Activated CD4-positive, CD25-positive, alpha-beta regulatory T cell (primary cell): Measurements from ENCODE around the gene NAA25.
"Not testable (repeated sequence)": the region's sequence is repeated elsewhere in the genome, so short reads cannot be mapped to it uniquely, and the experiment has no call there.

Experiments
- DNase-seq, 4 experiments: peaks; one replicate each; lab custom pipeline; 2025; lab: John Stamatoyannopoulos, UW

NAA25 gene

GRCh38 chr12:112009596-112009995 is 99.0 kb downstream of the NAA25 start:
- DNase-seq, result not testable (repeated sequence)

DNA sequence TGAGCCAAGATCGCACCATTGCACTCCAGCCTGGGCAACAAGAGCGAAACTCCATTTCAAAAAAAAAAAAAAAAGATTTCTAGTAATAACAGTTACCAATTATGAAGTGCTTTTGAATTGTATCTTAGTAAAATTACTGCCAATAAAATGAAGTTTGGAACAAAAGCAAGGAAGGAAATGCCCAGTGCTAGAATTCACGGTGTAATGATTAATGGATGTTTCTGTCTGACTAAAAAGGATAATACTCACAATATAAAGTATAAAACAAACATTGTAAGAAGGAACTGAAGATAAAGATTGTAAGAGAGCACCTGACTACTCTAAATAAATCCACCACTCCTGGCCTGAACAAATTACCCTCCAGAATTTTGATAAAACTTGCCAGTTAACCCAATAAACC is 99.7 kb downstream of the NAA25 start:
- DNase-seq, result no peak

DNA sequence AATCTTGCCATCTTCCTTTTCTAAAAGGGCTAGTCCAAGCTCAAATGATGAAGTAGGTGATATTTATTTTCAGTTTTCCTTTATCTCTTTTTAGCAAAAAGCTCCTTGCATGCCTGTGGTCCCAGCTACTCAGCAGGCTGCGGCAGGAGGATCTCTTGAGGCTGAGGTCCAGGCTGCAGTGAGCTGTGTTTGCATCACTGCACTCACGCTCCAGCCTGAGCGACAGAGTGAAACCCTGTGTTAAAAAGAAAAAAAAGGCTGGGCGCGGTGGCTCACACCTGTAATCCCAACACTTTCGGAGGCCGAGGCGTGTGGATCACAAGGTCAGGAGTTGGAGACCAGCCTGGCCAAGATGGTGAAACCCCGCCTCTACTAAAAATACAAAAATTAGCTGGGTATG is 100.6 kb downstream of the NAA25 start:
- no peak for DNase-seq

DNA sequence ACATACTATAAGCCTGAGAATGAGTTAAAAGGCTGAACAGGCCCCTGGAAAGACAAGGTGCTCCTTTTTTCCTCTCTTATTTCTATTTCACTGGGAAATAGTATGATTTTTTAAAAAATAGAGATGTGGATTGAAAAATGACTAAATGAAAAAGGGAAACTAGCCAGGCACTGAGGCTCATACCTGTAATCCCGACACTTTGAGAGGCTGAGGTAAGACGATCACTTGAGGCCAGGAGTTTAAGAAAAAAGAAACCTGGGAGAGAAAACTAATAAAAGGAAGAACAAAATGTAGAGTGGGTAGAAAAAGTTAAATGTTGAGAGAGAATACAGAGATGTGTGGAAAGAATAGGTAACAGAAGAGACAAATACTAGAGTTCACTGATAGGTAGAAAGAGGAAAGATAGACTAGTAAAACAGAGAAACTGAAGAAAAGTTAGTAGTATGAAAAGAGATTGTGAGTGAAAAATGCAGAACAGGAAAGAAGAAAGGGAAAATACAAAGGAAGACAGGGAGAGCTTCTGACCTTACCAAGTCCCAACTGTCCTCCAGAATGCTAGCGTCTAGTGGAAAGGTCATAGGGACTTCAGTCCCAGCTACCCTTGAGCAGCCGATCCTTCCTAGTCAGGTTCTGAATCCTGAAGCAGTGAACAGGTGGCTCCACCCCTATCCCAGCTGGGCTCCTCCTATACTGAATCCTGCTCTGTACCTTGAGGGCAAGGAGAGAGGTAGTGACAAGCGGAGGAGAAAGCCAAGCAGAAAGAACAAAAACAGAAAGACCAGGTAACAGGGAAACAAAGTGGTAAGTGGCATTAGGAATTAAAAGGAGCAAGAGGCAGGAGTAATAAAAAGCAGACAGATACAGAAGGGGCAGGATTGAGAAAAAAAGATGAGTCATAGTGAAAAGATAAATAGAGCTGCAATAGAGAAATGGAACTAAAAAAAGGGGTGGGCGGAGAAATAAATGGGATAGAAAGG is 102.9 kb downstream of the NAA25 start:
- no peak for DNase-seq

- DNase-seq, result no peak
Observed at GRCh38 chr12:112004041-112004440, 104.5 kb downstream of the NAA25 start.

- DNase-seq, result no peak
Observed at GRCh38 chr12:112001576-112001975, 107.0 kb downstream of the NAA25 start.

- DNase-seq, result no peak
Observed at GRCh38 chr12:112000820-112001219, 107.8 kb downstream of the NAA25 start.

DNA sequence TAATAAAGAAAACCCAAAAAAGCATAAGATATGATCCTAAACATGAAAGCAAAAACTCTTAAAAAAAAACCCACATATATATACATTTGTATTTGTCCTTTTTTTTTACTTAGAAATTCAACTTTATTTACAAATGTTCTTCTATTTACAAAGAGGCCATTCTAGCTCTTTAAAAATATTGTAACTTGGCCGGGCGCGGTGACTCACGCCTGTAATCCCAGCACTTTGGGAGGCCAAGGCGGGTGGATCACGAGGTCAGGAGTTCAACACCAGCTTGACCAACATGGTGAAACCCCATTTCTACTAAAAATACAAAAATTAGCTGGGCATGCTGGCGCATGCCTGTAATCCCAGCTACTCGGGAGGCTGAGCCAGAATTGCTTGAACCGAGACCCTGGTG is 109.5 kb downstream of the NAA25 start:
- DNase-seq, result not testable (repeated sequence)

DNA sequence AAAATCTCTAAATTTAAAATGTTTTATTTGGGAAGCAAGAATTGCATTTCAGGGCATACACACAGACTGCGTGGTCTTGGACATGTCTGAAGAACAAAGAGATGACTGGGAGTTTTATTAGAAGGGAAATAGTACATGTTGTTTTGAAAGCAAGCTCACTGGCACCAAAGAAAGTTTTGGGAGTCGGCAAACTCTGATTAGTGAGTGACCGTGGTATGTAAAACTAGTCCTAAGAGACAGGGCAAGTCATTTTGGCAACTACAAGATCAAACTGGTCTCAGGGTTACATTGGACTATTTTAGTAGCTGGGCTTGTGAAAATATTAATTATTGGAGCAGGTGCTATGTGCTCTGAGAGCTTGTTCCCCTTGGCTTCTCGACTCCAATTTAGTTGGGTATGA is 110.6 kb downstream of the NAA25 start:
- DNase-seq, result no peak

GRCh38 chr12:111997300-111997699 is 111.3 kb downstream of the NAA25 start:
- no peak for DNase-seq

- no peak for DNase-seq
Observed at GRCh38 chr12:111995782-111996480, 112.7 kb downstream of the NAA25 start.

GRCh38 chr12:111994211-111995111 is 114.1 kb downstream of the NAA25 start:
- DNase-seq, result not testable (repeated sequence)

DNA sequence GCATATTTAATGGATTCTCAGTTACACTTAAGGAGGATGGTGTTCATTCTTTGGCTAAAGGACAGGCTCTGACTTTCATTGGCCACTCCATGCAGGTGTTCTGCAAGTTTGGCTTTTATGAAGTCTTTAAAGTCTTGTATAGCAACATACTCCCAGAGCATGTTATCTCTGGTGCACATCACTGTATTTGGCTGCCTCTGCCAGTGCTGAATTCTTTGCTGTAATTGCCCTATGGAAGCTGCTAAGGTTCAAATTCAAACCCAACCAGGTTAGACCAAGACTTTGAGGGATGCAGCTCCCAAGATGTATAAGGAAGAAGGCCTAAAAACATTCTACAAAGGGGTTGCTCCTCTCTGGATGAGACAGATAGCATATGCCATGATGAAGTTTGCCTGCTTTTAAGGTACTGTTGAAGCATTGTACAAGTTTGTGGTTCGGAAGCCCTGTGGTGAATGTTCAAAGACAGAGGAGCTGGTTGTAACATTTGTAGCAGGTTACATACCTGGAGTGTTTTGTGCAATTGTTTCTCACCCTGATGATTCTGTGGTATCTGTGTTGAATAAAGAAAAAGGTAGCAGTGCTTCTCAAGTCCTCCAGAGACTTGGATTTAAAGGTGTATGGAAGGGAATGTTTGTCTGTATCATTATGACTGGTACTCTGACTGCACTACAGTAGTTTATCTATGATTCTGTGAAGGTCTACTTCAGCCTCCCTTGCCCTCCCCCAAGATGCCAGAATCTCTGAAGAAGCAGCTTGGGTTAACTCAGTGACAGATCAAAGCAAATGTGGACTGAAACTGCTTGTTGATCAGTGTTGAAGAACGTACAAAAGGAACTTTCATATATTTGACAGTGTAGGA is 115.1 kb downstream of the NAA25 start:
- no peak for DNase-seq

- no peak for DNase-seq
Observed at GRCh38 chr12:111992464-111992863, 116.1 kb downstream of the NAA25 start.

DNA sequence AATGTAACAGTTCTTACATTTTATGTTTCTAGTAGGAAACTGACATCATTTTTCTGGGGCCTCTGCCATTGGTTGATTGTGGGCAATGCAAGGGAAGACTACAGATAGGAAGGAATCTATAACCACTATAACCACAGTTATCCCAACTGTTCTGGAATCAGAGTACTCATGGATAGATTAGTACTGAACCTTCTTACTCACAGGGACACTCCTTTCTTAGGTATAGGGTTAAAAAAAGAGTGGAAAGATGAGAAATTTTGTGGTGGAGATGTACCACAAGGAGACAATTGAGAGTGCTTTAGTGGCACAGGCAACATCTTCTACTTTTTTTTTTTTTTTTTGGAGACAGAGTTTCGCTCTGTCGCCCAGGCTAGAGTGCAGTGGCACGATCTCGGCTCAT is 116.6 kb downstream of the NAA25 start:
- no peak for DNase-seq

- no peak for DNase-seq
Observed at GRCh38 chr12:111991535-111991934, 117.0 kb downstream of the NAA25 start.

DNA sequence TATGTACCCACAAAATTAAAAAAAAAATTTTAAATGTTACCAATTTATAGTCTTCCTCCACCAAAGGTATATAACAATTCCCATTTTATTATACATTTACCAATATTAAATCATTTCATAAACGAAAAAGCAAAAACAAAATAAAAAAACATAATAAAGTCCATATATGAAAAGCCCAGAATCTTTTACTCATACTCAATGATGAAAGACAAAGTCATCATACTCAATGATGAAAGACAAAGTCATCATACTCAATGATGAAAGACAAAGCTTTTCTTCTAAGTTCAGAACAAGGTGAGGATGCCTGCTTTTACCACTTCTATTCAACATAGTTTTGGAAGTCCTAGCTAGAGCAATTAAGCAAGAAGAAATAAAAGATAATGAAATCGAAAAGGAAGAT is 123.8 kb downstream of the NAA25 start:
- DNase-seq, result no peak

DNA sequence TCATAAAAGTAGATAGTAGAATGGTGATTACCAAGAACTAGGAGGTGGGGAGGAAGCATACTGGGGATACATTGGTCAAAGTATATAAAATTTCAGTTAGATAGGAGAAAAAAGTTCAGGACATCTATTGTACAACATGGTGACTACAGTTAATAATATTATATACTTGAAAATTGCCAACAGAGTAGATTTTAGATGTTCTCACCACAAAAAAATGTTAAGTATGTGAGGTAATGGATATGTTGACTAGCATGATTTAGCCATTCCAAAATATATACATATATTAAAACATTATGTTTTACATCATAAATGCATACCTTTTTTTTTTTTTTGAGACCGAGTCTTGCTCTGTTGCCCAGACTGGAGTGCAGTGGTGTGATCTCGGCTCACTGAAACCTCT is 126.6 kb downstream of the NAA25 start:
- no peak for DNase-seq

- DNase-seq, result no peak
Observed at GRCh38 chr12:111980598-111980997, 128.0 kb downstream of the NAA25 start.

- no peak for DNase-seq
Observed at GRCh38 chr12:111978545-111978944, 130.0 kb downstream of the NAA25 start.

- DNase-seq, result no peak
Observed at GRCh38 chr12:111976860-111977259, 131.7 kb downstream of the NAA25 start.
